GM10266 (cell line): ENCODE results near the gene RAB42.

Experiments used
- DNase-seq: peaks from one replicate; pipeline ENCODE4 v3.0.0; 2012; ENCODE audit errors: extremely low spot score
- CTCF ChIP-seq: IDR thresholded peaks from 2 replicates; pipeline ENCODE4 v1.5.1; 2012; ENCODE audit warnings: mild to moderate bottlenecking, low read depth; ENCODE audit not compliant: control insufficient read depth, insufficient read depth; ENCODE audit errors: missing control alignments

Gene RAB42, protein sequence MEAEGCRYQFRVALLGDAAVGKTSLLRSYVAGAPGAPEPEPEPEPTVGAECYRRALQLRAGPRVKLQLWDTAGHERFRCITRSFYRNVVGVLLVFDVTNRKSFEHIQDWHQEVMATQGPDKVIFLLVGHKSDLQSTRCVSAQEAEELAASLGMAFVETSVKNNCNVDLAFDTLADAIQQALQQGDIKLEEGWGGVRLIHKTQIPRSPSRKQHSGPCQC

GRCh38 chr1:28591708-28592320, at the start of gene RAB42:
Gene RAB42 (plus strand): TSS chr1:28592265. CDS start chr1:28592512, 247 bp downstream.
- TF ChIP-seq CTCF = no peak
- DNase-seq = peak; percentile 46

DNA sequence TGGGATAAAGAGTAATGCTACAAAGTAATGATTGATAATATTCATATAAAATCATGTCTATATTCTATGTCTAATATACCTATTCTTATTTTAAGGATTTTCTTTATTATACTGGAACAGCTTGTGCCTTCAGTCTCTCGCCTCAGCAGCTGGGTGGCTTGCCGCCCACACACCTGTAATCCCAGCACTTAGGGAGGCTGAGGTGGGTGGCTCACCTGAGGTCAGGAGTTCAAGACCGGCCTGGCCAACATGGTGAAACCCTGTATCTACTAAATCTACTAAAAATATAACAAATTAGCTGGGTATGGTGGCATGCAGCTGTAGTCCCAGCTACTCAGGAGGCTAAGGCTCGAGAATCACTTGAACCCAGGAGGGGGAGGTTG, 46.8 kb upstream of the RAB42 start:
- no peak for DNase-seq
- no peak for TF ChIP-seq CTCF

DNA sequence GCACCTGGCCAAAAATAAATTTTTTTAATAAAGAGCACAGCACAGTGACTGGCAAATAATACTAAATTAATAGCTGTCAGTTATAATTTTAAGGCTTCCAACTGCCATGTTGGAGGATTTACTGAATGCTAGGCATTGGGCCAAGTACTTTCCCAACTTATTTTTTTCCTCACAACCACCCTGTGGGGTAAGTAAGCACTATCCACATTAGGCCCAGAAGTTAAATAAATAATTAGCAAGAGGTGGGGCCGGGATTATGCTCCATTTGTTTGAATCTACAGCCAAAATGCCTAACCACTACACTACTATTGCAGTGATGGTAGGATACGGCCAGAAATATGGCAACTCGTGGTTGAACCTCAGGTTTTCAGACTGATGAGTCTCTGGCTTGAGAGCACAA, 43.7 kb upstream of the RAB42 start:
- DNase-seq = no peak
- no peak for TF ChIP-seq CTCF

DNA sequence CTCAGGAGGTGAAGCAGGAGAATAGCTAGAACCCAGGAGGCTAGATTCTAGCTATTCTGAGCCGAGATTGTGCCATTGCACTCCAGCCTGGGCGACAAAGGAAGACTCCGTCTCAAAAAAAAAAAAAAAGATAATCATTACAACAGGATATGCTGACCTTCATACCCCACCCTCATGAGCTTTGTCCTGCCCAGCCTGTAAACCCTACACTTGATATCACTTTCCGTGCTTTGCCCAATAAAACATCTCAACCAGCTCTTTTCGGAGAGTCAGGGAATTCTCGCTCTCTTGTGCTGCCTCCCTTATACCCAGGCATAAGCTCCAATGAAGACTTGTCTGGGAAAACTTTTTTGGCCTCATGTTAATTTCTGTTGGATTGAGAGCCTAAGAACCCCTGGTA, 40.7 kb upstream of the RAB42 start:
- DNase-seq = no peak
- TF ChIP-seq CTCF = no peak

- peak; percentile 96 for DNase-seq
These were observed 39.1 kb upstream of the RAB42 start, which contains the start of gene TRNAU1AP for GRCh38 chr1:28552758-28553663. Gene TRNAU1AP (plus strand): TSS chr1:28553085. CDS start chr1:28553111, 26 bp downstream.

DNA sequence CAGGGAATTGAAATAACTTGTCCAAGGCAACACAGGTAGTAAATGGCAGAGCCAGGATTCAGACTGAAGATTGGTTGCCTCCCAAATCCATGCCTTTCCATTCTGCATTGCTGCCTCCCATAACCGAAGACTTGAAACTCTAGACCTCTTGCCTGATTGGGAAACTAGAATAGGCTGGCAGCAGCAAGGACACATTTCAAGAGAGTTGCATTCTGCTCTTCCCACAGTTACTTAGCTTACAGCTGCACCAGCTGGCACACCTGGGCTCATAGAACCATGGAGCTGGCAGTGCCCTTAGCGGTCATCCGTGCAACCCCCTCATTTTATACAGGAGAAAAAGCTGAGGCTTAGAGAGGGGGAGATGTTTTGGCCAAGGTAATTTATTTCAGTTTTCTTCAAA, 31.2 kb upstream of the RAB42 start:
- no peak for DNase-seq
- TF ChIP-seq CTCF = no peak

More at GRCh38 chr1:28552758-28553663, 39.1 kb upstream of the RAB42 start, which contains the start of gene TRNAU1AP:
- TF ChIP-seq CTCF = no peak
